HG03378 (cell line): ENCODE data around the gene MR1.

ENCODE experiments used
- ATAC-seq: cut with Tn5 transposase; IDR thresholded peaks from one replicate; pipeline ENCODE4 v1.9.1; 2021; ENCODE audit warnings: mild to moderate bottlenecking, moderate library complexity; ENCODE audit not compliant: unreplicated experiment

The MR1 gene

DNA sequence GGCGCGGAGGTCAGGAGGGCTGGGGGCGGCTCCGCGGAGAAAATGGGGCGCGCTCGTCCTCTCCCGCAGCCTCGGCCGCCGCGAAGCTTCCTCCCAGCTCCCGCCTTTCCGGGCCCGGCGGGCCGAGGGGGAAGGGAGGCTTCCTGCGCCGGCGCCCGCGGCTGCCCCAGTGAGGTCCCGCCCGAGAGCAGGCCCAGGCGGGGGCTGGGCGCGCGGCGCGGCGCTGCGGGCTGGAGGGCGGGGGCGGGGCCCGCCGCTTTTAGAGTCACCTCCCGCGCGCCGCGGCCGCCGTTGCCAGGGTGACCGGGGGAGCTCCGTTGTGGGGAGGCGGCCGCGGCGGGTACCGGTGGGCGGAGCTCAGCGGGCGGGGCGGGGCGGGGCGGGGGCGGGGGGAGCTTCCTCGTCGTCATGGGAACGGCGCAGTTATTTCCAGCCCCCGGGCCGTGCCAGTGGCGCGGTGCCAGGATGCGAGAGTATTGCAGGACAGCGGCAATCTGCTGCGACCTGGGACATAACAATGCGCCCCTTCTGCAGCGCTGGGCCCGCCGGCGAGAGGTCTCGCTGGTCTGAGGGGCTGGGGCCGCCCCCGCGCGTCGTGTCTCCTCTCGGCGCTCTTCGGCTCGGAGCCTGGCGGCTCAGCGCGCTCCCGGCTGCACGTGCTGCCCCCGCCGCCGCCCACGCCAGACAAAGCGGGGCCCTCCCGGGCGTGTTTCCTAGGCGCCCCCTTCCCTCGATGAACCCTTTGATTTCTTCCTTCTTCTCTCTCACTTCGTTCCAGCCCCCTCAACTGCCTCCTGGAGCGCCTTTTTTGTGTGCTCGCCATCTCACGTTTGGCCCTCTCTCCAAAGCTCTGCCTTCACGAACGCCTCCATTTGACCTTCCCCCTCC, 71.6 kb downstream of the MR1 start:
- peak; percentile 31 for ATAC-seq

DNA sequence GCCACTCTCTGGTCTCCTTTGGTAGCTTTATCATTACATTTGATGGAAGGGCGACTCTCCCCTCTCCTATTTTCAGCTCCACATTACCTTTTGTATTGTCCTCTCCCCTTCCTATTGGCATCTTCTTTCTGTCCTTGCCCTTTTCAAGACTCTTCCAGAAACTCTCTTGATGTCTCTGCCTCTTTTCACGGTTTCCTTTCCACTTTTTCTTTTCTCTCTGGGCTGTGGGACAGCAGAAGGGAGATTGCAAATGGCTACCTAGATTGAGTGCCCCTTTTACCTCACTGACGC, 72.2 kb downstream of the MR1 start:
- no peak for ATAC-seq

DNA sequence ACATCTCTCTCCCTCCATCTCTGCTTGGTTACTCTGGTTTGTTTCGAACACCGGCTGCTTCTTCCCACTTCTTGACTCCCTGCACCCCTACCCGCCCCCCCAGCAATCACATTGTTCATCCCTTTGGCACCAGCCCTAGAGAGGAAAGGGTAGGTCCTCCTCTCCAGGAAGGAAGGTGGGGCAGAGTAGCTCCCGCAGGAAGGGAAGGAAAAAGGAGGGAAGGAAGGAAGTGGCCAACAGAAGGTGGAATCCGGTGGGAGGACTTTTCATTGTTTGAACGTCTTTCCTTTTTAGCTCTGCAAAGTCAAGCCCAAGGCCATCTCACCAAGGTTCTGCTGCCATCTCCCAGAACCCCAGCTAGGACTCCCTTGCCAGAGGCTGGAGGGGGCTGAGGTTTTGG, 72.7 kb downstream of the MR1 start:
- ATAC-seq, result no peak

GRCh38 chr1:181107711-181108110, 73.9 kb downstream of the MR1 start:
- ATAC-seq, result no peak

- no peak for ATAC-seq
These were observed 74.6 kb downstream of the MR1 start for GRCh38 chr1:181108304-181108867.

DNA sequence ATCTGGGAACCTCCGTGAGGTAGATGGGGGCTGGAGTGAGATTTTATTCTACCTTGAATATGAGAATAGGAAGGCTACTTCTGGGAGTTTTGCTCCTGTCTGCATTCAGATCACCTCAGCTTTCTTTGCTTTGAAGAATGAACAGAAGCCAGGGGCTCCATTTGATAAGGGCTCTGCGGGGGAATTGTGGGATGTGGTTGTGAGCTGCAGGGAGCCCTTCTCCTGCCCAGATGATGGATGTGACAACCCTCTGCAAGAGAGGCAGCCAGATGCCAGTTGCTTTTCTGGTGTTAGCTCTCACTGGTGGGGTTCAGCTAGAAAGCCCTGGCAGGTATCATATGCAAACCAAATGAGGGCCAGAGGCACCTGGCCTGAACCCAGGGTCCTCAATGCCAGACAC, 76.2 kb downstream of the MR1 start:
- ATAC-seq, result no peak
